Prostate gland (tissue), 2 donors: ENCODE data around the gene LRRIQ4. TPM values are rescaled to one million over a fixed set of nuclear protein-coding genes. Genes with fewer than 3 reads are reported as not detected.

Source experiments
- DNase-seq: peaks from one replicate; pipeline ENCODE4 v3.0.0-alpha.2; 2019; ENCODE audit warnings: low spot score
- H3K27ac ChIP-seq, 2 donors: fragments of 200-600 bp; sonication (generic); 2 replicates each; pipeline ENCODE4 v1.5.1; 2017 to 2019
- H3K27me3 ChIP-seq: fragments of 200-600 bp; sonication (generic); replicated peaks from 2 replicates; pipeline ENCODE4 v1.5.1; 2019; ENCODE audit not compliant: insufficient read depth
- H3K36me3 ChIP-seq, 2 donors: fragments of 200-600 bp; sonication (generic); 1 replicate in 1 of 2; 2 replicates in 1 of 2; pipeline versions ENCODE4 v1.5.1 to v1.8.1; 2017 to 2019
- H3K4me1 ChIP-seq: fragments of 200-600 bp; sonication (generic); replicated peaks from 2 replicates; pipeline ENCODE4 v1.5.1; 2019
- H3K4me3 ChIP-seq, 2 donors: fragments of 200-600 bp; sonication (generic); 2 replicates each; pipeline ENCODE4 v1.5.1; 2017 to 2019
- H3K9me3 ChIP-seq: fragments of 200-600 bp; sonication (generic); 2 replicates; pipeline ENCODE4 v1.5.1; 2017
- POLR2A ChIP-seq: fragments of 450-650 bp; IDR thresholded peaks from one replicate; pipeline ENCODE4 v1.6.1; 2016; ENCODE audit warnings: antibody characterized with exemption, mild to moderate bottlenecking
- POLR2AphosphoS5 ChIP-seq: sonication (generic); formaldehyde crosslinking; IDR thresholded peaks from one replicate; pipeline ENCODE4 v1.6.1; 2017; ENCODE audit warnings: antibody characterized with exemption
- WGBS: methylation state at CpG from one replicate; pipeline ENCODE4 v1.1.5; 2018; 5-methylcytosine and 5-hydroxymethylcytosine counted together
- intact Hi-C: fragments of 100-400 bp; cut with DNase I; formaldehyde crosslinking; loops from one replicate; pipeline ENCODE4 v1.14.2; 2022
- total RNA-seq, 2 donors: library from RNA; depleted of rRNA; stranded (reverse); fragments of >200 nt; gene quantifications; one replicate each; pipeline ENCODE4 v1.1.0, GENCODE V29; 2016
- TF ChIP-seq, protein P1 (sequence below), 4 experiments: fragments of 200-600 bp in 2 of 4; fragments of 450-650 bp in 2 of 4; sonication (generic) in 2 of 4; IDR thresholded peaks; 1 replicate in 3 of 4; 2 replicates in 1 of 4; pipeline ENCODE4 v1.5.1; 2016 to 2019; ENCODE audit warnings: antibody characterized with exemption in 4 of 4, mild to moderate bottlenecking in 2 of 4, moderate library complexity in 2 of 4

Gene LRRIQ4
- total RNA-seq, 2 donors from 2014 or later, result 0.74 TPM; not detected in 1

DNA sequence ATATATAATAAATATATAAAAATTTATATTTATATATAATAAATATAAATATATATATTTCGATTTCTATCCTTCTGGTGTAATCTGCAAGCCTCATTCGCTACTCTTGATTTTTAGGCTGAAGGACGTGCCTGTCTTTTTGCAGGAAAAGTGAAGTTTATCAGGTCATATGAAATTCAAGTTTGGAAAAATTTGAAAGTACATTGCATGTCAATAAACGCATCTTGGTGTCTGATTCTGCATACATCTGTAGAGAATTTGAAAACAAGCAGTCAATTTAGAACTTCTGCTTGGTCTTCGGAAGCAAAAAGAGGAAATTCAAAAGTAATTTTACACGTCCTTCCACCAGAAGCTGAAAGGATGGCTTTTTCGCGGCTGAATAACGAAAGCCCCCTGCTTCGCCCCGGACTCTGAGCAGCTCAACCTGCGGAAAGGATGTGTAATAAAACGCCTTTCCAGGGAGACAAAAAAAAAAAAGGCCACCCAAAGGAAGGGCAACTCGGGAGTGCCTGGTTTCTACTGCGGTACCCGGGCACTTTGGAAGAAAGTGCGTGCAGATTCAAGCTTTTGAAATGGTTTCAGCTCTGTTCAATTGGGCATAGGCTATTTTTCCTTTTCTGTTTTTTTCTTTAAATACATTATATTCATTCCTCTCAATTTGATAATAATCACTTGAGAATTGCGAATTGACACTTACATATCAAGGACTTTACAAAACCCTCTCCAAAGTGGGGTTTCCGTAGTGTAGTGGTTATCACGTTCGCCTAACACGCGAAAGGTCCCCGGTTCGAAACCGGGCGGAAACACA is 41.0 kb upstream of the LRRIQ4 start:
- under 1% methylated on average over 27 of the region's 27 CpGs for WGBS
- peak overlapping the region; percentile 70 to 93 for H3K4me3 ChIP-seq
- TF ChIP-seq POLR2AphosphoS5 (peak; percentile 82), POLR2A (no peak)
- TF ChIP-seq, protein P1, sequence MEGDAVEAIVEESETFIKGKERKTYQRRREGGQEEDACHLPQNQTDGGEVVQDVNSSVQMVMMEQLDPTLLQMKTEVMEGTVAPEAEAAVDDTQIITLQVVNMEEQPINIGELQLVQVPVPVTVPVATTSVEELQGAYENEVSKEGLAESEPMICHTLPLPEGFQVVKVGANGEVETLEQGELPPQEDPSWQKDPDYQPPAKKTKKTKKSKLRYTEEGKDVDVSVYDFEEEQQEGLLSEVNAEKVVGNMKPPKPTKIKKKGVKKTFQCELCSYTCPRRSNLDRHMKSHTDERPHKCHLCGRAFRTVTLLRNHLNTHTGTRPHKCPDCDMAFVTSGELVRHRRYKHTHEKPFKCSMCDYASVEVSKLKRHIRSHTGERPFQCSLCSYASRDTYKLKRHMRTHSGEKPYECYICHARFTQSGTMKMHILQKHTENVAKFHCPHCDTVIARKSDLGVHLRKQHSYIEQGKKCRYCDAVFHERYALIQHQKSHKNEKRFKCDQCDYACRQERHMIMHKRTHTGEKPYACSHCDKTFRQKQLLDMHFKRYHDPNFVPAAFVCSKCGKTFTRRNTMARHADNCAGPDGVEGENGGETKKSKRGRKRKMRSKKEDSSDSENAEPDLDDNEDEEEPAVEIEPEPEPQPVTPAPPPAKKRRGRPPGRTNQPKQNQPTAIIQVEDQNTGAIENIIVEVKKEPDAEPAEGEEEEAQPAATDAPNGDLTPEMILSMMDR (IDR thresholded peaks at IDR 0.05), result no peak
- peaks cover 10% of the 10 kb centered on the region for H3K4me1 ChIP-seq
- H3K36me3 ChIP-seq, result no peaks in the 10 kb centered on the region
- peak overlapping the region; percentile 97 to 99 for H3K27ac ChIP-seq
- no peaks in the 10 kb centered on the region for H3K9me3 ChIP-seq
- intact Hi-C loops, result loop anchor here (5.0 kb wide), 1 partner anchor 196 kb away; the partner anchor contains the start of gene SEC62
- DNase-seq, result peak; percentile 40
- H3K27me3 ChIP-seq, result no peaks in the 10 kb centered on the region

DNA sequence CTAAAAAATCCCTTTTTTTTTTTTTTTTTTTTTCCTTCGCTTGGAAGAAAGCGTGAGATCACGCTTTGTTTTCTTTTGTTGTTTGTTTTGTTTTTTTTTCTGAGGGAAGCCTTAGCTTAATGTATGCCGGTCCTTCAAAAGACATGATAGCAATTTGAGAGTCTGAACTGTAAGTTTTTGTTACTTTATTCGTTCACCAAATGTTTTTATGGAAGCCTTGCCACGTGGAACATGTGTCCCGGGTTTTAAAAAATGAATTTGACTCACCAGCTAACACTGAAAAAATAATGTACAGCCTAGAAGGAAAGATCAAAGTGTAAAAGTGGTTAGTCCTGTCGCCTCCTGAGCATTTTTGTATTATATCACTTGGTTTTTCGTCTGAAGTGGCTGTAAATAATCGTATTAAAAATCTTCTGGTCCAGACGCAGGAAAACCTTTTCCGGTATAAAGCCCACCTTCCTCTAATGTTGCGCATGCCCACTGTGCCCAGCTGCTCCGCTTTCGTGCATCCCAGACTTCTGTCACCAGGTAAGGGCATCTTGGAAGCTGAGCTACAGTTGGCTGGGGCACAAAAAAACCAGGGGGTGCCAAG is 40.3 kb upstream of the LRRIQ4 start:
- peaks cover 10% of the 10 kb centered on the region for H3K4me1 ChIP-seq
- H3K27me3 ChIP-seq, result no peaks in the 10 kb centered on the region
- no peaks in the 10 kb centered on the region for H3K36me3 ChIP-seq
- TF ChIP-seq POLR2AphosphoS5 (no peak), POLR2A (no peak)
- TF ChIP-seq, protein P1 (IDR thresholded peaks at IDR 0.05), result no peak
- peak overlapping the region; percentile 70 to 93 for H3K4me3 ChIP-seq
- H3K9me3 ChIP-seq, result no peaks in the 10 kb centered on the region
- under 1% methylated on average over 15 of the region's 15 CpGs for WGBS
- intact Hi-C loops, result loop anchor here (5.0 kb wide), 1 partner anchor 195 kb away; the partner anchor contains the start of gene SEC62
- H3K27ac ChIP-seq, result peak overlapping the region; percentile 97 to 99
- no peak for DNase-seq

DNA sequence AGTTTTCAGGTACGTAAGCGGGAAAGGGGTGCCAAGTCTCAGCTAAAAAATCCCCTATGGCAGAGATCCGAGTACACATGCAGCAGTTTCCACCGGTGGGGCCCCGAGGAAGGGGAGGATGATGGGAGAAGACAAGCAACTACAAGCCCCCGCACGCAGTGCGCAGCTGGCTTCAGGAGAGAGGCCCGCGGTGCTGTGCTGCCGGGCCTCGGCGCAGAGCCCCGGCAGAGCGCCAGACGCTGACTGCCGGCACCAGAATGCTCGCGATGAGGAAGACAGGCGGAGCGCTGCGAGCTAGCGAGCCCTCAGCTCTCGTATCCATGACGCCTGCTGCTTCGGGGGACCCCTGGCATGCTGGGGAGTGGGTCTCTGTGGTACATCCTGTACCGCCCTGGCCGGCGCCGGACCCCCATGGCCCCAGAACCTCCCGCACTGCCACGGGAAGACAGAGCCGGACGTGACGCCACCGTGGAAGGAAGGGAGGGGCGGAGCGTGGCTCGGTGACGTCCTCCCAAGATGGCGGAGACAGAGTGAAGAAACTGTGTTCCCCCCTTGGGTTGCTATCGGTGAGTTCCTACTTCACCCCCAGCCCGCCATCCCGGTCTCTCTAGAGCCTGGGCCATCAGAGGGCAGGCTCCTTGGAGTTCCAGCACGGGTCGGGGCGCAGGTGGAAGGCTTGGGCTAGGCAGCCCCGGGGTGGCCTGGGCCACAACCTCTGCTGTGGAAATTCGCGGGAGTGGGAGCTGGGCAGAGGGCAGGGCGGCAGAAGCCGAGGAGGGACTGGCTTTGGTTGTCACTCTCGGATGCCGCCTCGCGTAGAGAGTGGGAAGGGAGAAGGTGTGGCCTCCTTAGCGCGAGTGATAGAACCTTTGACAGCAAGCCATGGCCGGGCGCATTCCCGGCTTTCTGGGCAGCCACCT is 39.5 kb upstream of the LRRIQ4 start, which contains the start of gene MYNN:
TSS of gene MYNN (plus strand) at position 500 of the 920 bp plus-strand sequence. CDS start 900 bp downstream, outside the sequence.
- H3K27me3 ChIP-seq, result no peaks in the 10 kb centered on the region
- TF ChIP-seq, protein P1 (IDR thresholded peaks at IDR 0.05), result no peak
- TF ChIP-seq POLR2AphosphoS5, result peak; percentile 96
- peak; percentile 97 for TF ChIP-seq POLR2A
- H3K4me1 ChIP-seq, result peaks cover 10% of the 10 kb centered on the region
- under 1% methylated on average over 61 of the region's 61 CpGs for WGBS
- peak within 1 kb of the TSS; percentile 97 to 99 for H3K27ac ChIP-seq
- intact Hi-C loops, result loop anchor here (5.0 kb wide), 1 partner anchor 194 kb away; the partner anchor contains the start of gene SEC62
- H3K9me3 ChIP-seq, result no peaks in the 10 kb centered on the region
- peaks cover 0 to 3% of the 10 kb centered on the region in 2 donors for H3K36me3 ChIP-seq
- peak; percentile 91 for DNase-seq
- peak within 1 kb of the TSS; percentile 70 to 93 for H3K4me3 ChIP-seq

DNA sequence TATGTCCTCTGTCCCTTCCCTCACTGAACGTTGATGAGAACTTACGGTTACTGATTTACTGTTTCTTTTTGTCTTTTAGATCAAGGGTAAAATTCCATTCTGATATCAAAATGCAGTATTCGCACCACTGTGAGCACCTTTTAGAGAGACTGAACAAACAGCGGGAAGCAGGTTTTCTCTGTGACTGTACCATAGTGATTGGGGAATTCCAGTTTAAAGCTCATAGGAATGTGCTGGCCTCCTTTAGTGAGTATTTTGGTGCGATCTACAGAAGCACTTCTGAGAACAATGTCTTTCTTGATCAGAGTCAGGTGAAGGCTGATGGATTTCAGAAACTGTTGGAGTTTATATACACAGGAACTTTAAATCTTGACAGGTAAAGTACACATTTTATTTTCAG is 38.5 kb upstream of the LRRIQ4 start:
- Histone ChIP-seq H3K9me3 (no peaks in the 10 kb centered on the region), H3K4me1 (peaks cover 10% of the 10 kb centered on the region), H3K27ac (no peak overlapping the region), H3K36me3 (peaks cover 0 to 3% of the 10 kb centered on the region in 2 donors), H3K4me3 (peak overlapping the region; percentile 70 to 93), H3K27me3 (no peaks in the 10 kb centered on the region)
- intact Hi-C loops, result loop anchor here (5.0 kb wide), 1 partner anchor 193 kb away; the partner anchor contains the start of gene SEC62
- TF ChIP-seq, protein P1 (IDR thresholded peaks at IDR 0.05), result no peak
- no peak for TF ChIP-seq POLR2A
- no peak for TF ChIP-seq POLR2AphosphoS5
- WGBS, result 42% methylated on average over 5 of the region's 5 CpGs
- no peak for DNase-seq
